Measurements from ENCODE around the gene FURIN.
"Not testable (repeated sequence)": the region's sequence is repeated elsewhere in the genome, so short reads cannot be mapped to it uniquely, and the experiment has no call there.

FURIN gene

DNA sequence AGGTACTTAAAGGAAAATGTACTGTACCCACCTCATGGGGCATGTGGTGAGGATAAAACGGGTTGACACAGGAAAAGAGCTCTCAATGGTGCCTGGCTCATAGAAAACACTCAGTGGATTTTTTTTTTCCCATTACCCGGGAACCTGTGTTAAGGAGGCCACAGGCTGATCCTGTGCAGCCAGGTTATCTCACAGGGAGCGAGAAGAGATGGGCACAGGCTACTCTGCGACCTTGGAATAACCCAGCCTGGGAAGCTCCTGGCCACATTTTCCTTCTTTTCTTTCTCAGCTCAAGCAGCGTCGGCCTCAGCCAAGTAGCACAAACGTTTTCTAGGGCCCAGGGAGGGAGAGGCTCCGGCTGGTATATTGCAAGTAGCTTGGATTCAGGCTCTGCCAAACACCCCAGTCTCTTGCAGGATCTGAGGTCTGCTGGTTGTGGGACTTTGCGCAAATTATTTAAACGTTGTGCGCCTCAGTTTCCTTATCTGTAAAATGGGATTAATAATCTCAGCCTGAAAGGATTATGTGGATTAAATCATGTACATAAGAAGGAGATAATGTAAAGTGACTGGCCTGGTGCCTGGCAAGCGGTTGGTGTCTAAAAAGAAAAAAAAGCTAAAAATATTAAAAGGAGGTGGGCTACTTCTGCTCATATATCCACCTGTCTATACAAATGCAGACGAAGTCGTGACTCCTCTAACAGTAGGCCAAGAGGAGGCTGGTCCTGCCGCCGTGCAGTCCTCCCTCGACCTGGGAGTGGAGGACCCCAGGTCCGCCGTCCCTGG lies 2.2 kb downstream of the FURIN start:
- peak overlapping the region; percentile 80 for H3K4me3 ChIP-seq (ENCODE audit: low read depth, low read length)
- peak; percentile 40 for DNase-seq (ENCODE audit: low read depth)
- TF ChIP-seq, protein P1, sequence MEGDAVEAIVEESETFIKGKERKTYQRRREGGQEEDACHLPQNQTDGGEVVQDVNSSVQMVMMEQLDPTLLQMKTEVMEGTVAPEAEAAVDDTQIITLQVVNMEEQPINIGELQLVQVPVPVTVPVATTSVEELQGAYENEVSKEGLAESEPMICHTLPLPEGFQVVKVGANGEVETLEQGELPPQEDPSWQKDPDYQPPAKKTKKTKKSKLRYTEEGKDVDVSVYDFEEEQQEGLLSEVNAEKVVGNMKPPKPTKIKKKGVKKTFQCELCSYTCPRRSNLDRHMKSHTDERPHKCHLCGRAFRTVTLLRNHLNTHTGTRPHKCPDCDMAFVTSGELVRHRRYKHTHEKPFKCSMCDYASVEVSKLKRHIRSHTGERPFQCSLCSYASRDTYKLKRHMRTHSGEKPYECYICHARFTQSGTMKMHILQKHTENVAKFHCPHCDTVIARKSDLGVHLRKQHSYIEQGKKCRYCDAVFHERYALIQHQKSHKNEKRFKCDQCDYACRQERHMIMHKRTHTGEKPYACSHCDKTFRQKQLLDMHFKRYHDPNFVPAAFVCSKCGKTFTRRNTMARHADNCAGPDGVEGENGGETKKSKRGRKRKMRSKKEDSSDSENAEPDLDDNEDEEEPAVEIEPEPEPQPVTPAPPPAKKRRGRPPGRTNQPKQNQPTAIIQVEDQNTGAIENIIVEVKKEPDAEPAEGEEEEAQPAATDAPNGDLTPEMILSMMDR (IDR thresholded peaks at IDR 0.05; ENCODE audit: insufficient read depth, low read depth, low read length, missing control alignments) = no peak

DNA sequence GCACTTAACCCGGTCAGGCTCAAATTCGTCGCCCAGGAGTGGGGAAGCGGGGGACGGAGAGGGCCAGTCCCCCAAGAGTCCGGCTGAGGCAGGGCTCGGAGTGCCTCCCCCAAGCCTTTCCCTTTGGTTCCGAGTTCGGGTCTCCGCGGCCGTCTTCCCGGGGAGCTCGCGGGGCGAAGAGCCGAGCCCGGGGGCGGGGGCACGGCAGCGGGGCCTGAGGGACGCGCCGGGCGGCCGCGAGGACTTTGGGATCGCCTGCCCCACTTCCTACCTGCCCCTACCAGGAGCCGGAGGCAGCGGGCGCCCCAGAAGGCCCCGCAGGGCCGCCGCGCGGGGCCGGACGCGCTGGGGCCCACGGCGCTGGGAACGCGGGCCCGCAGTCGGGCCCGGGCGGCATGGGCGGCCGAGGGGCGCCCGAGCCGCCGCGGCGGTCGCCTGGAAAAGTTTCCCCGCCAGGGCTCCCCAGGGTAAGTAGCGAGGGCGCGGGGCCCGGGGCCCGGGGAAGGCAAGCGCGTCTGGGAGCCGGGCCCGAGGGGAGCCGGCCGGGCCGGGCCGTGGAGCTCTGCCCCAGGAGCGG lies 2.8 kb downstream of the FURIN start:
- DNase-seq (ENCODE audit: low read depth) = peak; percentile 36
- H3K4me3 ChIP-seq (ENCODE audit: low read depth, low read length) = peak overlapping the region; percentile 80
- TF ChIP-seq, protein P1 (IDR thresholded peaks at IDR 0.05; ENCODE audit: insufficient read depth, low read depth, low read length, missing control alignments) = no peak

DNA sequence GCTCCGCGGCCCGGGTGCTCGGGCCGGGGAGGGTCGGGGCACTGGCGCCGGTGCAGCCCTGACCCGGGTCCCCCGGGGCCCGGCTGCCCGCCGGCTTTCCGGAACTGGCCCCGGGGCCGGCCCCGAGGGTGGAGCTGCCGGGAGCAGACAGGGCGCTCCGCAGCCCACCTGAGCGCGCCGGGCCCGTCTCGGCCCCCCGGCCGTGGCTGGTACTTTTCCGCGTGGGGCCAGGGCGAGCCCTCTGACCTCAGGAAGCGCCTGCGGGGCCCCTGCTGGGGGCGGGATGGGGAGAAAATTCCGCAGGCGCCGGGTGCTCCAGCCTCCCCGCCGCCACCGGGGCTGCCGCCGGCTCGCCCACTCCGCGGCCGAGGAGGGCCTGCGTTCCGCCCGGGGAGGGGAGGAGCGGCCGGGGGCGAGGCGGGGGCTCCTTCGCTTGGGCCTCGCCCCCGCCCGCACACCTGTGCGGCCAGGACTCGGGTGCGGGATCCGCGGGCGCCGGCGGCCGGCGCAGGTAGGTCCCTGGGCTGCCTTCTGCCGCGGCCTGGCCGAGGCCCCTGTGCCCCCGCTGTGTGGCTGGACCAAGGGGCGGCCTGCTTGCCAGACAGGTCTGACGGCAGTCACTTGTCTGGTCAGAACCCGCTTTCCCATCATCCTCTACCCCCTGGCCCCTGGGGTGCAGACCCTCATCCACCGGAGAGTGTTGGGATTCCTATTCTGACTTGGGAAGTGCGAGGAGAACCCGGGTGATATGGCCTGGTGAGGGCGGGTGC lies 3.5 kb downstream of the FURIN start:
- TF ChIP-seq, protein P1 (IDR thresholded peaks at IDR 0.05; ENCODE audit: insufficient read depth, low read depth, low read length, missing control alignments) = no peak
- DNase-seq (ENCODE audit: low read depth) = no peak
- peak overlapping the region; percentile 80 for H3K4me3 ChIP-seq (ENCODE audit: low read depth, low read length)

DNA sequence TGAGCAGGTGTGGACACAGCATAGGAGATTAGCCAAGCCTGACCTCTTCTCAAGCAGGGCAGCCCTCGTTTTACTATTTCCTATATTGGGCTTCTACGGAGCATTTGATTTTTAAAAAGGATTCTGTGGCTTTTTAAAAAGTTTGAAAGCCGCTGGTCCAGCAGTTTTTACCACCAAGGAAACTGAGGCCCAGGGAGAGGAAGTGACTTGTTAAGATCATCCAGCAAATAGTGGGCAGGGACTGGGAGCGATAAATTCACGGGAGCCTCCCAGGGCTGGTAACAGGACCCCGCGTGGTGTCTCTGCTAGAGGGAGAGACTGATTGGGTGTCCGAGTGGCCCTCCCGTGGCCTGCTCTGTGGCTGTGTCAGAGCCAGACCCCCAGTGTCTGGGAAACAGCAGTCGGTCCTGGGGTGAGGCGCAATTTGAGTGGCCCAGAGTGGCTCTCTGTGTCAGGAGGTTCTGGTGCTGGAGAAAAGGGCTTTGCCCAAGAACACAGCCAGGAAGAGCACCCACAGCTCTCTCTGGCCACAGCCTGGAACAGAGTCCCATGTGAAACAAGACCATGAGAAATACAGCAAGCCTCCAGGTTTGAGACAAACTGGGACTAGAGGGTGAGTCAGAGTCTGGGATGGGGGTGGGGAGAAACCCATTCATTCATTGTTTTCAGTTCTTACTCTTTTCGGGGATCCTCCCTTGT lies 4.2 kb downstream of the FURIN start:
- peak; percentile 52 for DNase-seq (ENCODE audit: low read depth)
- H3K4me3 ChIP-seq (ENCODE audit: low read depth, low read length) = peak overlapping the region; percentile 80
- TF ChIP-seq, protein P1 (IDR thresholded peaks at IDR 0.05; ENCODE audit: insufficient read depth, low read depth, low read length, missing control alignments) = no peak

DNA sequence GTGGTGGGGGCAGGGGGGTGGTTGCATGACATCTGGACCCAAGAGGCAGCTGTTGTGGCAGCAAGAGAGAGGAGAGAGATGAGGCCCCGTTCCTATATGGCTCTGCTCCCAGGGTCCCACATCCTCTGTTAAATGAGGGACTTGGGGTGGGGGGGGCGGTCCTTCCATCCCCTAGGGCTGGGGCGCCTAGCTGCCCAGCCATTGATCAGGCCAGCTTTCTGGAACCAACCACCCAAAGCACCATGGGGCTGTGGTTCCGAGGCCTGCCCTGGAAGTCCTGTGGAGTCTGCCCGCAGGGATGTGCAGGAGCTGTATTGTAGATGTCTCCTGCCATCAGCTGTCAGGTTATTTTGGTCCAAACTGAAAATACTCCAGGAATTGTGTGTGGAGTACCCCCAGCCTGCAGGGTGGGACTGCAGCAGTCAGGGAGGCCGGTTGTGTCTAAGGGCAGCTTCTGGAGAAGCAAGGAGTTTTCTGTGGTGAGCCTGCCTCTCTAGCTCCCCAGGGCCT lies 5.2 kb downstream of the FURIN start:
- no peak for DNase-seq (ENCODE audit: low read depth)
- H3K4me3 ChIP-seq (ENCODE audit: low read depth, low read length) = no peak overlapping the region
- TF ChIP-seq, protein P1 (IDR thresholded peaks at IDR 0.05; ENCODE audit: insufficient read depth, low read depth, low read length, missing control alignments) = no peak

DNA sequence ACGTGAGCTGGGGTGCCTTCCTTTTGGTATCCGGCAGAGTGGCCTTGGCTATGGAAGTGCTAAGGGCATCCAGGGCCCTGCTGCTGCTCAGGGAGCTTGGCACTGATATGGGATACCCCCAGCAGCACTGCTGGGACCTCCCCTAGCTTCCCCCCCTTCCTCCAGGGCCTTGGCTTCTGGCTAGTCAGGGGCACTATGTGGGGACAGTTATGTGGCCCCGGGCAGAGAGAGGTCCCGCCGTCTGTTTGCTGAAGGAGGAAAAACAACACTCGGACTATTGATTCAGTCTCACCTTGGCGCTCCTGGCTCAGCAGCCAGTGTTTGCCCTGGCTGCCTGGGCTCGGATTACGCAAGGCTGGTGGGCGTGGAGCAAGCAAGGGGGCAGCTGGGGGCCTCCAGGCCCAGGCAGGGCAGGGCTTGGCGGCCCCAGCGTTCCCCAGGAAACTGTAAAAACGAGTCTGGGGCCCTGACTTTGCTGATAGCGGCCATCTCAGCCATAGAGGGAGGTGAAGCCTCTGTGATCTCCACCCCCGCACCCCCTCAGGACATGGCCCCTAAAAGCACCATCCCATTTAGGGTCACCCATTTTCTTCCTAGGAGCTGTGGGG lies 5.7 kb downstream of the FURIN start:
- TF ChIP-seq, protein P1 (IDR thresholded peaks at IDR 0.05; ENCODE audit: insufficient read depth, low read depth, low read length, missing control alignments) = no peak
- no peak for DNase-seq (ENCODE audit: low read depth)
- H3K4me3 ChIP-seq (ENCODE audit: low read depth, low read length) = no peak overlapping the region

DNA sequence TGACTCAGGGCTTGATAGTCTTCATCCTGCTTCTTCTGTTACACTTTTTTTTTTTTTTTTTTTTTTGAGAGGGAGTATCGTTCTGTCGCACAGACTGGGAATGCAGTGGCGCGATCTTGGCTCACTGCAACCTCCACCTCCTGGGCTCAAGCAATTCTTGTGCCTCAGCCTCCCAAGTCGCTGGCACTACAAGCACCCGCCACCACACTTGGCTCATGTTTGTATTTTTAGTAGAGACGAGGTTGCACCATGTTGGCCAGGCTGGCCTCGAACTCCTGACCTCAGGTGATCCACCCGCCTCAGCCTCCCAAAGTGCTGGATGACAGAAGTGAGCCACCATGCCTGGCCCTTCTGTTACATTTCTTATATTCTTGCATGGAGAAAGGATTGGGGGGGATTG lies 6.6 kb downstream of the FURIN start:
- not testable (repeated sequence) for H3K4me3 ChIP-seq (ENCODE audit: low read depth, low read length); DNase-seq (ENCODE audit: low read depth)

Measured in GM12865 (cell line).